Smooth muscle cell (in vitro differentiated cells): ENCODE results near the gene ADAT1. TPM values are rescaled to one million over a fixed set of nuclear protein-coding genes. Genes with fewer than 3 reads are reported as not detected.

ENCODE experiments used
- DNase-seq: peaks from one replicate; lab custom pipeline; 2025; ENCODE audit not compliant: unreplicated experiment; lab: John Stamatoyannopoulos, UW
- H2AFZ ChIP-seq: fragments of 200-600 bp; sonication (generic); 2 replicates; pipeline ENCODE4 v1.6.0; 2016; ENCODE audit warnings: antibody characterized with exemption, low read depth, mild to moderate bottlenecking
- H3F3A ChIP-seq: fragments of 200-600 bp; sonication (generic); 2 replicates; pipeline ENCODE4 v1.6.0; 2017; ENCODE audit warnings: antibody characterized with exemption, low read depth
- H3K27ac ChIP-seq: fragments of 200-600 bp; sonication (generic); 2 replicates; pipeline ENCODE4 v1.5.1; 2016; ENCODE audit warnings: low read depth, mild to moderate bottlenecking
- H3K27me3 ChIP-seq: fragments of 200-600 bp; sonication (generic); 2 replicates; pipeline ENCODE4 v1.6.1; 2016; ENCODE audit warnings: low read depth, mild to moderate bottlenecking
- H3K36me3 ChIP-seq: fragments of 200-600 bp; sonication (generic); 2 replicates; pipeline ENCODE4 v1.5.1; 2016; ENCODE audit warnings: low read depth
- H3K4me1 ChIP-seq: fragments of 200-600 bp; sonication (generic); 2 replicates; pipeline ENCODE4 v1.5.1; 2016; ENCODE audit warnings: low read depth
- H3K4me2 ChIP-seq: fragments of 200-600 bp; sonication (generic); 2 replicates; pipeline ENCODE4 v1.6.0; 2016; ENCODE audit warnings: mild to moderate bottlenecking
- H3K4me3 ChIP-seq: fragments of 200-600 bp; sonication (generic); 2 replicates; pipeline ENCODE4 v1.5.1; 2016; ENCODE audit warnings: mild to moderate bottlenecking
- H3K79me2 ChIP-seq: fragments of 200-600 bp; sonication (generic); 2 replicates; pipeline ENCODE4 v1.6.0; 2016; ENCODE audit warnings: low read depth, mild to moderate bottlenecking
- H3K9ac ChIP-seq: fragments of 200-600 bp; sonication (generic); 2 replicates; pipeline ENCODE4 v1.6.0; 2016; ENCODE audit warnings: low read depth
- H3K9me3 ChIP-seq: fragments of 200-600 bp; sonication (generic); replicated peaks from 2 replicates; pipeline ENCODE4 v1.5.1; 2016; ENCODE audit warnings: low read depth
- H4K20me1 ChIP-seq: fragments of 200-600 bp; sonication (generic); 2 replicates; pipeline ENCODE4 v1.6.0; 2016; ENCODE audit warnings: low read depth
- WGBS: methylation state at CpG from one replicate; pipeline ENCODE4 v1.1.7; 2016; ENCODE audit warnings: low lambda C conversion rate; 5-methylcytosine and 5-hydroxymethylcytosine counted together
- polyA plus RNA-seq: library from polyadenylated mRNA; unstranded; fragments of >200 nt; fragmentation: Nextera tagmentation; extraction: Ambion mirVana; gene quantifications from 2 replicates; pipeline ENCODE4 v1.2.1, GENCODE V29; 2016
- total RNA-seq: library from RNA; depleted of rRNA; stranded (reverse); fragments of >200 nt; gene quantifications from 2 replicates; pipeline ENCODE4 v1.2.3, GENCODE V29; 2014
- TF ChIP-seq, protein P1 (sequence below): fragments of 200-600 bp; sonication (generic); IDR thresholded peaks from 2 replicates; pipeline ENCODE4 v1.5.1; 2017; ENCODE audit warnings: borderline replicate concordance, mild to moderate bottlenecking, antibody characterized with exemption; ENCODE audit not compliant: insufficient read depth, poor library complexity, severe bottlenecking

The ADAT1 gene
- total and polyA plus RNA-seq, 2 experiments from 2014 or later = 13.4 to 27.8 TPM

DNA sequence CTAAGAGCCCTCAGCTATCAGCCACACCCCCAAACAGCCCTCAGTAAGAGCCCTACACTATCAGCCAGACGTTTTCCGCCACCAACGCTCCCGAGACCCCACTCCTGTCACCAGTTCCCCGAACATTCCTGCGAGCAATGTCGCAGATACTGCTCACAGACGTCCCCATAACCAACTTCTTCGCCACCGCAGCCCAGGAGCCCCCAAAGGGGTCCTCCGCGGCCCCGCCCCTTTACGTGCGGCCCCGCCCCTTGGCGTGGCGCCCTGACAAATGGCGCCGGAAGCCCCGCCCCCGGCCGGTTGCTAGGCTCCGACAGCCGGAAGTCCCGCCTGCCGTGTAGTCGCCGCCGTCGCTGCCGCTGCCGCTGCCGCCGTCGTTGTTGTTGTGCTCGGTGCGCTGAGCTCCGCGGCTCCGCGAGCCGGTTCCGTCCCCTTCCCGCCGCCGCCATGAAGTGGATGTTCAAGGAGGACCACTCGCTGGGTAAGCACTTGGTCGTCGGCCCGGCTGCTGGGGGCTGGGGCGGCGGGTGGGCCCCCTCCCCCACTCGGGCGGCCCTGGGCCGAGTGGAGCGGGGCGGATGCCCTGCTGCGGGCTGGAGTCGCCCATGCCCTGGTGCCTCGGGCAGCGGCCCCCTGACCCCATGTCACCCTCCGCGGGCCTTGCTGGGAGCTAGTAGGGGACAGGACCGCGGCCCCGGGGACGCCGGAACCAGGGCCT, 56.9 kb downstream of the ADAT1 start, which contains the start of gene GABARAPL2:
TSS of gene GABARAPL2 (plus strand) at position 340 of the 718 bp plus-strand sequence. CDS start at position 448, 108 bp downstream.
- peak within 1 kb of the TSS; percentile 87 for H3K27ac ChIP-seq
- no peaks in the 10 kb centered on the region for H3K9me3 ChIP-seq
- H3K4me1 ChIP-seq = peaks cover 9% of the 10 kb centered on the region
- peak within 1 kb of the TSS; percentile 84 for H2AFZ ChIP-seq
- H3K4me3 ChIP-seq = peak within 1 kb of the TSS; percentile 95
- H3K36me3 ChIP-seq = no peaks in the 10 kb centered on the region
- TF ChIP-seq, protein P1, sequence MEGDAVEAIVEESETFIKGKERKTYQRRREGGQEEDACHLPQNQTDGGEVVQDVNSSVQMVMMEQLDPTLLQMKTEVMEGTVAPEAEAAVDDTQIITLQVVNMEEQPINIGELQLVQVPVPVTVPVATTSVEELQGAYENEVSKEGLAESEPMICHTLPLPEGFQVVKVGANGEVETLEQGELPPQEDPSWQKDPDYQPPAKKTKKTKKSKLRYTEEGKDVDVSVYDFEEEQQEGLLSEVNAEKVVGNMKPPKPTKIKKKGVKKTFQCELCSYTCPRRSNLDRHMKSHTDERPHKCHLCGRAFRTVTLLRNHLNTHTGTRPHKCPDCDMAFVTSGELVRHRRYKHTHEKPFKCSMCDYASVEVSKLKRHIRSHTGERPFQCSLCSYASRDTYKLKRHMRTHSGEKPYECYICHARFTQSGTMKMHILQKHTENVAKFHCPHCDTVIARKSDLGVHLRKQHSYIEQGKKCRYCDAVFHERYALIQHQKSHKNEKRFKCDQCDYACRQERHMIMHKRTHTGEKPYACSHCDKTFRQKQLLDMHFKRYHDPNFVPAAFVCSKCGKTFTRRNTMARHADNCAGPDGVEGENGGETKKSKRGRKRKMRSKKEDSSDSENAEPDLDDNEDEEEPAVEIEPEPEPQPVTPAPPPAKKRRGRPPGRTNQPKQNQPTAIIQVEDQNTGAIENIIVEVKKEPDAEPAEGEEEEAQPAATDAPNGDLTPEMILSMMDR = no peak
- peak; percentile 76 for DNase-seq
- peaks cover 44% of the 10 kb centered on the region for H3K79me2 ChIP-seq
- H4K20me1 ChIP-seq = peaks cover 49% of the 10 kb centered on the region
- peaks cover 6% of the 10 kb centered on the region for H3F3A ChIP-seq
- no peaks in the 10 kb centered on the region for H3K27me3 ChIP-seq
- peak within 1 kb of the TSS; percentile 100 for H3K4me2 ChIP-seq
- WGBS = 0% methylated on average over 37 of the region's 69 CpGs
- peak within 1 kb of the TSS; percentile 97 for H3K9ac ChIP-seq

DNA sequence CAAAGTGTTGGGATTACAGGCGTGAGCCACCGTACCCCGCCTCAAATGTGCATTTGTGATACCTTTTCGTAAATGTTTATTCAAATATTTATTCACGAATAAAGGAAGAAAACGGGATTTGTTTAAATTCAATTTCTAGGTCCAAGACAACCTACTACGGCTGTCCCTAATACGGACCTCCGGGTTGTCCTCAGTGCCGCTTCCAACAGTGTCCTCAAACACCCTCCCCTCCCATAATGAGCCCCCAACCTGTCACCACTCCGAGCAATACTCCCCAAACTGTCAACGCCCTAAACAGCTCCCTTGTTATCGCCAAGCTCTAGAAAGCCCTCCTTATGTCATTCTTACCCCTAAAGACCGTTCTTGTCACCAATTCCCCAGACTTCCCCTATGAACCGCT, 57.4 kb downstream of the ADAT1 start:
- peaks cover 9% of the 10 kb centered on the region for H3K4me1 ChIP-seq
- DNase-seq = no peak
- peaks cover 6% of the 10 kb centered on the region for H3F3A ChIP-seq
- H3K4me3 ChIP-seq = peak overlapping the region; percentile 95
- no peaks in the 10 kb centered on the region for H3K36me3 ChIP-seq
- H3K79me2 ChIP-seq = peaks cover 42% of the 10 kb centered on the region
- peak overlapping the region; percentile 97 for H3K9ac ChIP-seq
- TF ChIP-seq, protein P1 = no peak
- H3K27ac ChIP-seq = peak overlapping the region; percentile 87
- peak overlapping the region; percentile 100 for H3K4me2 ChIP-seq
- peaks cover 43% of the 10 kb centered on the region for H4K20me1 ChIP-seq
- no peaks in the 10 kb centered on the region for H3K27me3 ChIP-seq
- H2AFZ ChIP-seq = peak overlapping the region; percentile 84
- no peaks in the 10 kb centered on the region for H3K9me3 ChIP-seq
- 23% methylated on average over 15 of the region's 15 CpGs for WGBS

DNA sequence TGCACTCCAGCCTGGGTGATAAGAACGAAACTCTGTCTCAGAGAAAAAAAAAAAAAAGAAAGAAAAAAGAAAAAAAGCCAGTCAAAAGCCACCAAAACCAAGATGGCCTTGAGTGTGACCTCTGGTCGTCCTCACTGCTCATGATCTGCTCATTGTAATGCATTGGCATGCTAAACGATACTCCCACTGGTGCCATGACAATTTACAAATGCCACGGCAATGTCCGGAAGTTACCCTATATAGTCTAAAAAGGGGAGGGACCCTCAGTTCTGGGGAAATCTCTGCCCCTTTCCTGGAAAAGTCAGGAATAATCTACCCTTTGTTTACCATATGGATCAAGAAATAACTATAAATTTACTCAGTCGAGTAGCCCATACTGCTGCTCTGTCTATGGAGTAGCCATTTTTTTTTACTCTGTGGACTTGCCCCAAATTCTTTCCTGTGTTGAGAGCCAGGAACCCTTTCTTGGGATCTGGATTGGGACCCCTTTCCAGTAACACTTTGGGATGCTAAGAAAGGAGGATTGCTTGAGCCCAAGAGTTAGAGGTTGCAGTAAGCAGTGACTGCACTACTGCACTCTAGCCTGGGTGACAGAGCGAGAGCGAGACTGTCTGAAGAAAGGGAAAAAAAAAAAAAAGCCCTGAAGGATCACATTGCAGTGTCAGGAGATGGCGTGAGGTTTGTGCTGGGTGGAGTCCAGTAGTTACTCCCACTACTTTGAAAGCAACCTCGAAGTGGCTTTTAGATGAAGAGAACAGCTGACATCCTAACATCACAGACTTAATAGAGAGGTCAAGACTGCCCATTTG, 63.3 kb downstream of the ADAT1 start:
- Histone ChIP-seq H3K4me1 (peaks cover 8% of the 10 kb centered on the region), H4K20me1 (no peaks in the 10 kb centered on the region), H3F3A (peaks cover 6% of the 10 kb centered on the region), H3K9me3 (no peaks in the 10 kb centered on the region), H3K27me3 (no peaks in the 10 kb centered on the region), H3K27ac (peak overlapping the region; percentile 55), H3K4me2 (peak overlapping the region; percentile 34), H3K4me3 (no peak overlapping the region), H3K9ac (no peak overlapping the region), H3K36me3 (no peaks in the 10 kb centered on the region), H3K79me2 (no peaks in the 10 kb centered on the region), H2AFZ (peak overlapping the region; percentile 10)
- DNase-seq = no peak
- TF ChIP-seq, protein P1 = no peak
- 48% methylated on average over 10 of the region's 10 CpGs for WGBS
